GM23338 (cell line): Measurements from ENCODE around the gene EVI5L. TPM values are rescaled to one million over a fixed set of nuclear protein-coding genes. Genes with fewer than 3 reads are reported as not detected.

Source experiments
- ATAC-seq: fragments of 200-7000 bp; cut with Tn5 transposase; 3 replicates; pipeline ENCODE4 v1.9.1; 2020
- DNase-seq: peaks from one replicate; pipeline ENCODE4 v3.0.0-alpha.2; 2015; ENCODE audit warnings: low spot score
- H2AFZ ChIP-seq: fragments of 200-600 bp; sonication (generic); 2 replicates; pipeline ENCODE4 v1.8.0; 2016; ENCODE audit warnings: antibody characterized with exemption, mild to moderate bottlenecking, moderate library complexity
- H3F3A ChIP-seq: fragments of 200-600 bp; sonication (generic); replicated peaks from 2 replicates; pipeline ENCODE4 v1.8.0; 2017; ENCODE audit warnings: antibody characterized with exemption, mixed run types, low read depth
- H3K27ac ChIP-seq: fragments of 200-600 bp; sonication (generic); 2 replicates; pipeline ENCODE4 v1.6.1; 2016; ENCODE audit warnings: low read depth
- H3K27me3 ChIP-seq: fragments of 200-600 bp; sonication (generic); 2 replicates; pipeline ENCODE4 v1.8.0; 2016; ENCODE audit warnings: mild to moderate bottlenecking, mixed run types, moderate library complexity; ENCODE audit not compliant: insufficient read depth
- H3K36me3 ChIP-seq: fragments of 200-600 bp; sonication (generic); 2 replicates; pipeline ENCODE4 v1.8.0; 2016; ENCODE audit warnings: mild to moderate bottlenecking; ENCODE audit not compliant: insufficient read depth
- H3K4me1 ChIP-seq: fragments of 200-600 bp; sonication (generic); 2 replicates; pipeline ENCODE4 v1.8.0; 2016; ENCODE audit warnings: mild to moderate bottlenecking, moderate library complexity; ENCODE audit not compliant: insufficient read depth
- H3K4me2 ChIP-seq: fragments of 200-600 bp; sonication (generic); 2 replicates; pipeline ENCODE4 v1.7.1; 2017; ENCODE audit warnings: mixed run types
- H3K4me3 ChIP-seq: fragments of 200-600 bp; sonication (generic); 2 replicates; pipeline ENCODE4 v1.6.1; 2016; ENCODE audit warnings: mixed run types
- H3K79me2 ChIP-seq: fragments of 200-600 bp; sonication (generic); replicated peaks from 2 replicates; pipeline ENCODE4 v1.8.0; 2017; ENCODE audit warnings: mild to moderate bottlenecking; ENCODE audit not compliant: insufficient read depth
- H3K9me2 ChIP-seq: fragments of 200-600 bp; sonication (generic); 2 replicates; pipeline ENCODE4 v1.8.0; 2017; ENCODE audit not compliant: insufficient read depth
- H4K20me1 ChIP-seq: fragments of 200-600 bp; sonication (generic); replicated peaks from 2 replicates; pipeline ENCODE4 v1.8.0; 2017; ENCODE audit warnings: mild to moderate bottlenecking; ENCODE audit not compliant: insufficient read depth
- H3K27ac Mint-ChIP-seq: 2 replicates; pipeline ENCODE4 v1.8.0; 2020; ENCODE audit warnings: inconsistent platforms, mild to moderate bottlenecking, moderate library complexity, mixed read lengths
- H3K27me3 Mint-ChIP-seq: 3 replicates; pipeline ENCODE4 v1.8.0; 2022; ENCODE audit warnings: low read depth, mild to moderate bottlenecking, moderate library complexity, mixed read lengths, inconsistent platforms; ENCODE audit not compliant: insufficient read depth, poor library complexity
- H3K36me3 Mint-ChIP-seq: 3 replicates; pipeline ENCODE4 v1.8.0; 2021; ENCODE audit warnings: low read depth, mild to moderate bottlenecking, inconsistent platforms, moderate library complexity, mixed read lengths
- H3K4me1 Mint-ChIP-seq: 3 replicates; pipeline ENCODE4 v1.8.0; 2020; ENCODE audit warnings: mild to moderate bottlenecking, inconsistent platforms, mixed read lengths
- H3K4me3 Mint-ChIP-seq: 3 replicates; pipeline ENCODE4 v1.8.0; 2021; ENCODE audit warnings: moderate library complexity, mild to moderate bottlenecking, inconsistent platforms, mixed read lengths
- H3K9me3 Mint-ChIP-seq: 3 replicates; pipeline ENCODE4 v1.8.0; 2020; ENCODE audit warnings: moderate library complexity, mild to moderate bottlenecking, inconsistent platforms, mixed read lengths
- CREB1 ChIP-seq: fragments of 250-450 bp; sonication (Bioruptor Pico); IDR thresholded peaks from 2 replicates; pipeline ENCODE4 v1.5.0; 2020; ENCODE audit warnings: low read depth, mild to moderate bottlenecking, moderate library complexity
- JUNB ChIP-seq: IDR thresholded peaks from one replicate; pipeline ENCODE4 v1.6.1; 2016; ENCODE audit warnings: antibody characterized with exemption; ENCODE audit not compliant: unreplicated experiment
- NANOG ChIP-seq: IDR thresholded peaks from 2 replicates; pipeline ENCODE4 v1.6.1; 2016; ENCODE audit warnings: antibody characterized with exemption, borderline replicate concordance
- POLR2AphosphoS5 ChIP-seq: IDR thresholded peaks from 2 replicates; pipeline ENCODE4 v1.6.1; 2016; ENCODE audit warnings: antibody characterized with exemption, low read depth
- ZNF331 ChIP-seq: fragments of 250-450 bp; sonication (Bioruptor Pico); IDR thresholded peaks from 2 replicates; pipeline ENCODE4 v1.5.0; 2020; ENCODE audit warnings: low read depth, mild to moderate bottlenecking, moderate library complexity
- ZNF462 ChIP-seq: fragments of 250-450 bp; sonication (Bioruptor Pico); IDR thresholded peaks from 2 replicates; pipeline ENCODE4 v1.5.0; 2020; ENCODE audit warnings: mild to moderate bottlenecking, moderate library complexity
- polyA plus RNA-seq: library from polyadenylated mRNA; unstranded; fragments of >200 nt; fragmentation: Nextera tagmentation; extraction: Ambion mirVana; gene quantifications from 2 replicates; pipeline ENCODE4 v1.2.1, GENCODE V29; 2016
- total RNA-seq: library from RNA; depleted of rRNA; stranded (reverse); fragments of >200 nt; shearing (Covaris generic); gene quantifications from 2 replicates; pipeline ENCODE4 v1.2.3, GENCODE V29; 2014

EVI5L gene
- total and polyA plus RNA-seq, 2 experiments from 2014 or later: 4.5 to 16.2 TPM

GRCh38 chr19:7897292-7897691, 67.3 kb downstream of the EVI5L start (continued):
- TF ChIP-seq ZNF462 (CRISPR knock-in tag): no peak

GRCh38 chr19:7898967-7899366, 68.9 kb downstream of the EVI5L start:
- peaks cover 5% of the 10 kb centered on the region; the same call in 1 of the 2 replicates for H3F3A ChIP-seq
- H2AFZ ChIP-seq: no peak overlapping the region
- Mint-ChIP-seq H3K4me1 (peaks cover 7% of the 10 kb centered on the region), H3K27me3 (peaks cover 17% of the 10 kb centered on the region), H3K27ac (no peak overlapping the region), H3K36me3 (peaks cover 13% of the 10 kb centered on the region; the same call in 2 of the 3 replicates), H3K4me3 (no peak overlapping the region), H3K9me3 (0 out of 3 replicates have a peak, but pooled peaks cover 6% of the 10 kb centered on the region)
- no peaks in the 10 kb centered on the region for H3K36me3 ChIP-seq
- no peak overlapping the region for H3K27ac ChIP-seq
- 0 out of 2 replicates have a peak, but pooled peaks cover 6% of the 10 kb centered on the region for H3K4me1 ChIP-seq
- DNase-seq (no peak), ATAC-seq (no peak)
- H3K79me2 ChIP-seq: no peaks in the 10 kb centered on the region
- no peaks in the 10 kb centered on the region; the same call in 1 of the 2 replicates for H4K20me1 ChIP-seq
- no peaks in the 10 kb centered on the region for H3K27me3 ChIP-seq
- no peak overlapping the region for H3K4me3 ChIP-seq
- H3K4me2 ChIP-seq: no peak overlapping the region
- H3K9me2 ChIP-seq: no peaks in the 10 kb centered on the region
- TF ChIP-seq NANOG (no peak), ZNF462 (CRISPR knock-in tag) (no peak), POLR2AphosphoS5 (no peak), ZNF331 (CRISPR knock-in tag) (no peak), JUNB (no peak), CREB1 (no peak)
